GM21723 (cell line): ENCODE results near the gene PJA1.

ENCODE experiments used
- ATAC-seq: cut with Tn5 transposase; IDR thresholded peaks from one replicate; pipeline ENCODE4 v1.9.1; 2021; ENCODE audit warnings: mild to moderate bottlenecking, moderate library complexity; ENCODE audit not compliant: unreplicated experiment

PJA1 gene

GRCh38 chrX:69144838-69145680 lies 20.2 kb downstream of the PJA1 start:
- ATAC-seq: no peak

- ATAC-seq: no peak
Measured at GRCh38 chrX:69143530-69143929, 21.7 kb downstream of the PJA1 start.

GRCh38 chrX:69142788-69143469 lies 22.3 kb downstream of the PJA1 start:
- ATAC-seq: no peak

DNA sequence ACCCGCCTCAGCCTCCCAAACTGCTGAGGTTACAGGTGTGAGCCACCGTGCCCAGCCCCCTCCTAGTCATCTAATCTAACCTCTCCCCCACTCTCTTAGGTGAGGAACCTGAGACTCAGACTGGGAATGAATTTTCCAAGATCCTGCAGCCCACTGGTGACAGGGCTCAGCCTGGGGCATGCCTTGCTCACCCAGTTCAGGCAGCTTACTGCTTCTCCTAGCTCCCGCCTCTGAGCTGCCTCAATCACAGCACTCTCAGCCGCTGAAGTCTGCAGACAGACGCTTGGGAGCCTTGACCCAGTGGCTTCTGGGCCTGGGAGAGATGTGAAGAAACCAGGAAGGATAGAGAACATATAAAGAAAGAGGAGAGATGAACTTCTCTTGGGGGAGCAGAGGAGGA lies 24.4 kb downstream of the PJA1 start:
- ATAC-seq: no peak

GRCh38 chrX:69139516-69139915 lies 25.7 kb downstream of the PJA1 start:
- ATAC-seq: no peak

- ATAC-seq: no peak
Measured at GRCh38 chrX:69138512-69138911, 26.7 kb downstream of the PJA1 start.

- no peak for ATAC-seq
Measured at GRCh38 chrX:69138118-69138390, 27.2 kb downstream of the PJA1 start.

DNA sequence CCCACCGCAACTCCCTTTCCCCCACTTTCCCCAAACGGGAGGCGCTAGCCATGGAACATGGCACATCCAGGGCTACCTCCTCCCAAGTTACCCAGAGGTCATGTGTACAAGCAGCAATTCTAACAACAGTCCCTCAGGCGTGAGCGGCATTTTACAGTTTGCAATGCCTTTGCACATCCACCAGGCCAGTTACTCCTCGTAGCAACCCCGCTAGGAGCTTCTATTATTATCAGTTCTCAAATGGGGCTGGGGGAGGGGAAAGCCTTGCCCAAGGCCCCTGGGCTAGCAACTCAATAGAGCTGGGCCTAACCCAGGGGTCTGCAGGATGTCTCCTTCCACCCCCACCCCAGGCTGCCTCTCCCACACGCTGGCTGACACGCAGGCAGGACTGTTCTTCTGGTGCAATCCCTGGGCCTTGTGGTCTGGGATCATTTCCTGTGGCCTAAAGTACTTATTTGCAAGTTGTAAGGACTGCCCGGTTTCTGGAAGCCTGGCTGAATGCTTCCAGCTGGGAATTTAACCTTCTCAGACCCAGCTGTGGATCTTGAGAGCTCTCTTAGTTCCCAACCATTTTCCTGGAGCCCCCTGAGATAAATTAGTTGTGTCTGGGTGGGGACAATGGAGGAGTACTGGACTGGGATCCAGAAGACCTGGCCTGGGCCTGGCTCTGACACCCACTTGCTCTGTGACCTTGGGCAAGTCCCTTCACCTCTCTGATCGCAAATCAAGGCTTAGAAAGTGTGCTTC lies 27.7 kb downstream of the PJA1 start:
- no peak for ATAC-seq

DNA sequence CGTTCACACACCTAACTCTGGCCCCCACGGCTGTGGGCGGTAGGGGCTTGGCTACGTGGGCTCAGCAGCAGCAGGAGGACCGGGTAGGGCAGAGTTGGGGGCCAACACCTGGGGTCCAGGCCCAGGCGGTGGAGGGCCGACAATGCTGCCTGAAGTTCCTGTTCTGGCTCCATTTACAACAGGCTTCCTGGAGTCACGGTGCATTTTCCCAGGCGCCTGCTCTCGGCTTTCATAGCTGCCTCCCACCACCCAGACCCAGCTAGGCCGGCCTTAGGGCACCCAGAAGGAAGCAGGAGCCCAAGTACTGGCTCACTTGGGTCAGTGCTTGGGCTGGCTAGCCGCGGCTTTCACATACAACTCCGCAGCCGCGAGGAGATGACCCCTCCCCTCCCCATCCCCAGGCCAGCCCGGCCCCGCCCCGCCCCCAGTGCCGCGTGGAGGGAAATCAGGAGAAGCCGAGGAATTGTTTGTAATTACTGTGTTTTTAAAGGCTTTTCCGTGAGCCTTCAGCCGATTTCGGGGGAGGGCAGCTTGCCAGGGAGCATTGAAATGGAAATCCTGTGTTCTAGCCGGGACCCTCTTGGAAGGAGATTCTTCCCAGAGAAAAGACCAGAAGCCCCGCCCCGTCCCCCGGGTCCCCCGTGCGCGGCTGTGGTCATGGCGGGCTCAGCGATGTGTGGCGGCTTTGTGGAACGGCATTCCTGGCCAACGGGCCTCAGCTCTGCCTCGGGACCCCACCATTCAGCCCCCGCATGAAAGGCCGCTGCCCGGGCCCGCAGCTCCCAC lies 28.5 kb downstream of the PJA1 start:
- no peak for ATAC-seq

- ATAC-seq: no peak
Measured at GRCh38 chrX:69133921-69134542, 31.2 kb downstream of the PJA1 start.

GRCh38 chrX:69131886-69132285 lies 33.4 kb downstream of the PJA1 start:
- ATAC-seq: no peak

- no peak for ATAC-seq
Measured at GRCh38 chrX:69130439-69130838, 34.8 kb downstream of the PJA1 start.

- ATAC-seq: no peak
Measured at GRCh38 chrX:69128588-69128987, 36.7 kb downstream of the PJA1 start.

DNA sequence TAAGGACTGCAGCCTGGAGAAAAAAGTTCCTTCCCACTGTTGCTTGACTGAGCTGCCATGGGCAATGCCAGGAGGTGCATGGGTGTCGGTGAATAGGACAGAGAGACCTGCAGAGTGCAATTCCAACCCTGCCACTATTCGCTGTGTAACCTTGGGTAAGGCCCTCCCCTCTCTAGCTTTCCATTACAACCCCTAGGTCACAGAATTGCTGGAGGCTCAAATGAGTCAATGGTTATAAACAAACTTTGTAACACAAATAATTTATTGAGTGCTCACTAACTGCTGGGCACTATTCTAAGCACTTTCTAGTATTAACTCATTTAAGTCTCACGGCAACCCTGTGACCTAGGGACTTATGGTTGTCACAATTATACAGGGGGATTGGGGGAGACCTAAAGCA lies 37.8 kb downstream of the PJA1 start:
- no peak for ATAC-seq

- no peak for ATAC-seq
Measured at GRCh38 chrX:69126642-69127041, 38.6 kb downstream of the PJA1 start.

- ATAC-seq: no peak
Measured at GRCh38 chrX:69125094-69125493, 40.2 kb downstream of the PJA1 start.

DNA sequence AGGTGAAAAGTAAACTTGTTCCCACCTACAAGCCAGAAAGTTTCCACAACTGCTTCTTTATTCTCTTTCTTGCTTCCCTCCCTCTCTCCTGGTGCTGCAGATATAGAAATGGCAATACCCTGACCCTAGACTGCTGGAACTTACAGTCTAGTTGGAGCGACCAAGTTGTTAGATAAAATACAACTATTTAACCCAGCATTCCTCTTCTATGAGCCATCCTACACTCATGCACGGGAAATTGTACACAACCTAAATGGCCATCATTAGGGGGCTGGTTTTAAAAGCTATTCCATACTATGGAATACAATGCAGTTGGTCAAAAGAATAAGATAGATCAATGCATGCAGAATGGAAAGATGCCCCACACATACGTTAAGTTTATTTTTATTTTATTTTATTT lies 41.1 kb downstream of the PJA1 start:
- no peak for ATAC-seq

DNA sequence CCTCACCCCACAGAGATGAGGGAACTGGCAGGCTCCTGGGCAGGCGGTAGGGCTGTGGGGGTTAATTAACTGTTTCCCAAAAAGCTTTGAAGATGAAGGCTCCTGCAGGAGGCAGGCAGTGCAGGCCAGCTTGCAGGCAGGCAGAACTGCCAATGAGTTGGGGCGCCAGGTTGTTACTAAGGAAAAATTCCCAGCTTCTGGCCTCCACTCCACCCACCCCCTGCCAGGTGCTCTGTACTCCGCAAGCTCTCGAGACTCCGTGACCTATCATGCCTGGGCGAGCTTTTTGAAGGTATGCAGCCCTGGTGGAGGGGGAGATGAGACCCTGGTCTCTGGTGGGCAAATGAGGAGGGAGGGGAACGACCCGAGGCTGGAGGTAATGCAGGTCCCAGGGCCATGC lies 41.8 kb downstream of the PJA1 start:
- ATAC-seq: no peak

DNA sequence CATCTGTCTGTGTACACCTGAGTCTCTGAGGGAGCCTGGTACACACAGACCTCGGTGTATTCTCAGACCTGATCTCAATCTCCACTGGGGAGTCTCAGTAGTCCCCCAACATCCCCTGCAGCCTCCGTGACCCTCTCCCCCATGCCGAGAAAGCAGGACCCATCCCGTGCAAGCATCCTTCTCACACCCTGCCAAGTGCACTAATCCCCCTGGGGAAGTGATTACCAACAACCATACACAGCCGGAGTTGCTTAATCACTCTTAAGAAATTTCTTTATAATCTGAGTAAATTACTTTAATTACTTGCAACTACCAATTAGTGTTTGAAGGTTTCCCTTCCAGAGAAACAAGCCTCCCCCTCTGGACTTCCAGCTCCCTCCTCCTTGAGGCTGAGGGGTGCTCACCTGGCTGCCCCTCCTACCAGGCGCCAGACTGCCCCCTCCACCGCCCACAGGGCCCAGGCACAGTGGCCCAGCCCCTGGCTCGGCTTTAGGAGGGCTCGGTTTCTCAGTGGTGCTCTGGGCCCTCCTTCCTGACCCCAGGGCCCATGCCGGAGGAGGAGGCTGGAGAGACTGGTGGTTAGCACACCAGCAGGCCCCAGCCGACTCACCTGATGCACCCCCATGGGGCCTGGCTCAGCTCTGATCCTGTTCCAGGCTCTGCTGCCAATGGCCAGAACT lies 43.8 kb downstream of the PJA1 start:
- ATAC-seq: no peak

DNA sequence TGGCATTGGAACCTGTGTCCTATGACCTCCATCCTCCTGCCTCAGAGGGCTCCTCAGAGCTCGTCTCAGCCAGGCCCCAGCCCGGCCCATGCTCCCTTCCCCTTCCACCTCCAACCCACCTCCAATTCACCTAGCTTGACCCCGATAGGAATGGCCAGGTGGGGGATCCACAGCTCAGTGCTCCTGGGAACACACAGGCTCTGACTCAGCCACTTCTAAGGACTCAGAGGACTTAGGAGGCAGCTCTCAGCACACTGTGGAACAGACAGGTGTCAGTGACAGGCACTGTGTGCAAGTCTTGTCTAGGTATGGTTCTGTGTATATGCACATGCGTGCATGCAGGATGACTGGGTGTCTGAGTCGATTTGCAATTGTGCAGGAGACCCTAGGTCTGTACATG lies 44.8 kb downstream of the PJA1 start:
- no peak for ATAC-seq
